Left cardiac atrium (tissue), 4 donors: ENCODE measurements around the gene HADHA. TPM values are rescaled to one million over a fixed set of nuclear protein-coding genes. Genes with fewer than 3 reads are reported as not detected.
A peak's percentile ranks its signal among the peaks of the same experiment; 100 is the strongest.
"Not testable (repeated sequence)": the region's sequence is repeated elsewhere in the genome, so short reads cannot be mapped to it uniquely, and the experiment has no call there.

Source experiments
- ATAC-seq, 2 donors: fragments of 200-7000 bp; cut with Tn5 transposase; one replicate each; pipeline ENCODE4 v1.9.1; 2020; ENCODE audit warnings: mild to moderate bottlenecking in 2 of 2, moderate library complexity in 2 of 2
- DNase-seq: peaks from one replicate; pipeline ENCODE4 v3.0.0-alpha.2; 2020
- intact Hi-C, 2 donors: fragments of 100-400 bp; cut with DNase I; formaldehyde crosslinking; loops; one replicate each; pipeline versions ENCODE4 v1.14.1 to v1.15.1; 2022 to 2023
- long read RNA-seq: library from polyadenylated mRNA; unstranded; transcript quantifications from one replicate; pipeline ENCODE4 v2.0.0, GENCODE V29; 2021
- total RNA-seq, 2 donors: library from RNA; stranded (reverse); fragmentation: NEBNext Ultra II Directional; extraction: Animal tissue kit (Norgen Biotek cat#: 25700); gene quantifications; one replicate each; pipeline ENCODE4 v1.2.1, GENCODE V29; 2021
- donor health status: DM: no; HTN: yes; CAD: no.
- donor health status: DM: no; HTN: yes; CAD: no; lungs with severe emphysema.
- donor health status: DM: yes; HTN: yes; CAD: no.
- donor health status: Dilated cardiomyopathy.

Gene HADHA
- total RNA-seq, result 100 to 1,000 TPM; 330 to 349 TPM
- long read RNA-seq, transcript HADHA-201 (20 exons, 3,037 nt), result major isoform, 726 of 792 reads
- long read RNA-seq, transcript HADHA-211 (19 exons, 2,158 nt), result minor isoform, 6 of 792 reads
- long read RNA-seq, partial matches to known transcripts, result 40 of 792 reads
- long read RNA-seq, other reads (novel, unspliced or antisense), result 15 of 792 reads

GRCh38 chr2:26244309-26245230, at the start of gene HADHA, which contains the start of gene HADHB:
Gene HADHA (minus strand): TSS chr2:26244632. CDS start chr2:26244596, 36 bp downstream.
Gene HADHB (plus strand): TSS chr2:26244939. CDS start chr2:26254255, 9,316 bp downstream.
- peak; percentile 91 for DNase-seq
- intact Hi-C loops, result no loop called here
- ATAC-seq, result peak; percentile 95 to 96

- DNase-seq (no peak), ATAC-seq (peak in 1 of 2 donors; percentile 58)
- intact Hi-C loops, result no loop called here
Observed at GRCh38 chr2:26292646-26293045, 48.2 kb upstream of the HADHA start.

DNA sequence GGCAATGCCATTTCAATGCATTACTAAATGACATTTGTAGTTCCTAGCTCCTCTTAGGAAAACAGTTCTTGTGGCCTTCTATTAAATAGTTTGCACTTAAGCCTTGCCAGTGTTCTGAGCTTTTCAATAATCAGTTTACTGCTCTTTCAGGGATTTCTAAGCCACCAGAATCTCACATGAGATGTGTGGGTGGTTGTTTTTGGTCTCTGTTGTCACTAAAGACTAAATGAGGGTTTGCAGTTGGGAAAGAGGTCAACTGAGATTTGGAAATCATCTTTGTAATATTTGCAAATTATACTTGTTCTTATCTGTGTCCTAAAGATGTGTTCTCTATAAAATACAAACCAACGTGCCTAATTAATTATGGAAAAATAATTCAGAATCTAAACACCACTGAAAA, 45.6 kb upstream of the HADHA start:
- ATAC-seq (no peak), DNase-seq (no peak)
- intact Hi-C loops, result no loop called here

GRCh38 chr2:26285931-26286330, 41.5 kb upstream of the HADHA start:
- ATAC-seq (no peak), DNase-seq (no peak)
- intact Hi-C loops, result no loop called here

DNA sequence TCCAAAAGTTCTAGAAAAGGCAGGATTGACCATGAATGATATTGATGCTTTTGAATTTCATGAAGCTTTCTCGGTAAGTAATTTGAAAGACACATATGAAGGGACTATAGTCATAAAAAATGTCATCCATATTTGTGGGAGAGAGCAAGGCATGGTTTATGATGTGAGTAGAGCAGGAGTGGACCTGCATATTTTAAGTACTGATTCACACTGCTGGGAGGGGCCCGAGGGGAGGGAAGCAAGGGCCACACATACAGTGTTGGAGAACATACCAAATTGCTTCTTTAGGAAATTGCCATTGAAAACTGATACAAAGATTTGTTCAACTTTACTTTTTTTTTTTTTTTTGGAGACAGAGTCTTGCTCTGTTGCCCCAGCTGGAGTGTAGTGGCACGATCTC, 39.7 kb upstream of the HADHA start:
- intact Hi-C loops, result loop anchor here in 1 of 2 donors (5.0 kb wide), 1 partner anchor 52 kb away; no protein-coding TSS in a partner anchor
- ATAC-seq (peak in 1 of 2 donors; percentile 35), DNase-seq (no peak)

DNA sequence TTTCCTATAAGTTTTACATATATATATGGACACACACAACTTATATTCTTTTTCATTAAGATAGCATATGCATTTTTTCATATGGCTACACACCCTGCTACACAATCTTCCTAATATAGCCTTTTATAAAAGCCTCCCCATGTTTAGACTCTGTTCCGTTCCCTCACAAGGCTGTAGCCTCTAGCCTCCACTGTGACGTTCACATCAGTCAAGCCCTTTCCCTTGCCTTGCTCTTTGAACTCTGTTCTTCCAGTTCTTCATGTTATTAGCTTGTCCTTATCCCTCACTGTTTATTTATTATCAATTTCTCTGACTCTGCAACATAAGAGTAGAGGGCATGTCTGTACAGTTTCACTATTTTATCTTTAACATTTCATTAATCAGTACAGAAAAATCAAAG, 39.2 kb upstream of the HADHA start:
- ATAC-seq, result no peak
- no peak for DNase-seq
- intact Hi-C loops, result loop anchor here in 1 of 2 donors (5.0 kb wide), 1 partner anchor 51 kb away; no protein-coding TSS in a partner anchor

DNA sequence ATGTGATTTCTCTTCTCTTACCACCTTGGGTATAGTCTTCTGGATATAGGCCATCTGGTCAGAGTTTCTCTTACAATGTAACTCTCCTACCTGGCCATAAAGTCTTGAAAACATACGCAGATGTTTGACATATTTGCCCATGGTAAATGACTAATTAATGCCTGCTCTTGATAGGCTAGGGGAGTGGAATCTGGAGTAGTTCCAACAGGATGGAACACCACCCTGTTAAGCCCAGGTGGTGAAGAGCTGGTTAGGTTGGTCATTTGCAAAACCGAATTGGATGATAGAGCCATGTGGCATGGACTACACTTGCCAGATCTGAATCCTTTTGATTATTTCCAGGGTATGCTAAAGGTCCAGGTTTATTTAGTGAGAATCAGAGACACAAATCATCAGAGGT, 36.8 kb upstream of the HADHA start:
- intact Hi-C loops, result loop anchor here (2.0 to 5.0 kb wide), 2 partner anchors 42 to 49 kb away; no protein-coding TSS in a partner anchor
- DNase-seq (no peak), ATAC-seq (no peak)

GRCh38 chr2:26279886-26280285, 35.5 kb upstream of the HADHA start:
- intact Hi-C loops, result loop anchor here (2.0 to 5.0 kb wide), 2 partner anchors 41 to 48 kb away; no protein-coding TSS in a partner anchor

DNA sequence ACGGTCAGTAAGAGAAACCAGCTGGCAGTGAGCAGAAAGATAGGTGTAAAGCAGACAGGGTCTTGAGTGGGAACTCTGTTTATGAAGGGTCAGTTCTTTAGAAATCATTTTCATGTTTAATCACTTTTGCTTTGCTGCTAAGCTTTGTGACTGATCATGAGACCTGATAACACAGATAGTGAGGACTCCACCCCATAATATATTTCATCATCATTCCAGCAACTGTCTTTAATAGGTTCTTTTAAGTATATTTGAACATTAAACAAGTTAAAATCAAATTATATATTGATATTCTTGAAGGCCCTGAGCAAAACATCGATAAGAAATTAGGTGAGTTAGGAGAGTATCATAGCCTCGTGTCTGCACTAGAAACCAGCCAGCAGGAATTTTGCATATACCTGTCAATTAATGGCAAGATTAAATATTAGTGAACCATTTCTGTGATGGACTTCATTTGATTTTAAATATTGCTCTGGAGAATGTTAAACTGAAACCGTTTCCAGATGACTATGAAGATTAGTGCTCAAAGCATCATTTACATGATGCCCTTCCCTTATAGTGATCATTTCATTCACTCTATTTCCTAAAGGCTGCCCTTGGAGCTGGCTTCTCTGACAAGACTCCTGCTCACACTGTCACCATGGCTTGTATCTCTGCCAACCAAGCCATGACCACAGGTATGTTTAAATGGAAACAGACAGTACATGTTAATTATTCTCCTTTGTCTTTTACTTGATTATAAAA, 32.2 kb upstream of the HADHA start:
- intact Hi-C loops, result no loop called here
- DNase-seq, result no peak
- ATAC-seq, result no peak

More at GRCh38 chr2:26279886-26280285, 35.5 kb upstream of the HADHA start:
- ATAC-seq (no peak), DNase-seq (no peak)

DNA sequence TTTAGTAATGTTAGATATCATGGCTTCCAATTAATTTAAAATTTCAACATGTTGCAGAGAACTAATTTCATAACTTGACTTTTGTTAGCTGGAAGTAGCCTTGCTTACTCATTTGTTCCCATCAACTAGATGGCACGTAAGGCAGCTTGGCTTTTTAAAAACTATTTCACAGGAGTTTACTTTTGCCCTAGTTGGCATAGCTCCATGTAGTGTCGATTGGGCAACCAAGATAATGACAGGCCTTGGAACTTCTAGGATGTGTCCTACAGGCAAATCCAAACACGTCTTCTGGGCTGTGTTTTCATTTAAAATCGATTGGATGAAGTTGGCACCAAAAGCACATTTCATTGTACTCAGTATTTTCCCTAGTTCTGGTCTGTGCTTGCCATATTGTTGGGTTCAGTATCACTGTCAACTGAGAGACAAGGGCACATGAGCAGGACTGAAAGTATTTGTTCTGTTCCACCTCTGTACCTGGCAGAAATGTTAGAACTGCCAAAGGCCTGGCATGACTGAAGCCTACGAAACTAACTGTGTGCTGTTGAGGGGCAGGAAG, 29.7 kb upstream of the HADHA start:
- intact Hi-C loops, result no loop called here
- ATAC-seq (peak; percentile 90 to 93), DNase-seq (peak; percentile 50)

GRCh38 chr2:26273501-26273900, 29.1 kb upstream of the HADHA start:
- DNase-seq (no peak), ATAC-seq (peak in 1 of 2 donors; percentile 33)
- intact Hi-C loops, result no loop called here

DNA sequence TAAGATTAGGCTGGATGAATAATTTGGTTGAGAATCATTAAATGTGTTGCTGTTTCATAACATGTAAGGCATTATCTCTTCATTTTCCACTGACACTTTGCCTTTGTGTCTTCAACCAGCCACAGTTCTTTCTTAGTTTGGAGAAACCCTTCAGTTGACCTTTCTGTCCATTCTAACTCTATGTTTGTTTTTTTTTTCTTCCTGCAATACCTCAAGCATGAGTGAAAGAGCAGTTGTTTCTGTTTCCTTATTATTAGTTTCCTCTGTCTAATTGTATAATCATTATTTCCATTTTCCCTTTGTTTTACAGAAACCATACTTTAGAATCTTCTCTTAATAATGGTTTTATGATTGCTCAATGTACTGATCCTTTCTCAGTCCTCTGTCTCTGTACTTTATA, 25.9 kb upstream of the HADHA start:
- intact Hi-C loops, result no loop called here
- ATAC-seq, result no peak
- no peak for DNase-seq

DNA sequence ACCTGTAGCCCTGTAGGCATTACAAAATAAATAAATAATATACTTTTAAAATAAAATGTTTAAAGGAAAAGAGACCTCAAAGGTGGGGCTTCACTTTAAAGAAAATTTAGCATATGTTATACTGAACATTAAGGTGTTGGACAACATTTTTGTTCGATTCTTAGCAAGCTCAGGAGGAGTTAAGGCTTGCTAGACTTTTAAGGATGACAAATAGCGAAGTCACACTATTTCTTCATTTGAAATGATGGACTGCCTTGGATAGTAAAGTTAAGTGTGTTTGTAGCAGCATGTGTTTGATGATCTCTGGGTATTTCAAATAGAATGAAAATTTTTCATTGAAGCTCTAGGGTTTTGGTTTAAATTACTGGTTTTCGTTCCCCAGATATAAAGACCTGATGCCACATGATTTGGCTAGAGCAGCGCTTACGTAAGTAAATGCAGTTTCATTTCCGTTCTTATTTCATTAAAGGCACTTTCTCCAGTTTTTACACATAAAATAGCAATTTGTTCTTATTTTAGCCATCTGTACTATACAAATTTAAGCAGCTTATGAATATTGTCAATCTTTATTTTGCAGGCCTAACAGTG, 25.2 kb upstream of the HADHA start:
- ATAC-seq, result no peak
- intact Hi-C loops, result no loop called here
- DNase-seq, result no peak

- DNase-seq, intact Hi-C loops: not testable (repeated sequence)
- peak in 1 of 2 donors; percentile 33 for ATAC-seq
Observed at GRCh38 chr2:26268670-26269385, 24.4 kb upstream of the HADHA start.

DNA sequence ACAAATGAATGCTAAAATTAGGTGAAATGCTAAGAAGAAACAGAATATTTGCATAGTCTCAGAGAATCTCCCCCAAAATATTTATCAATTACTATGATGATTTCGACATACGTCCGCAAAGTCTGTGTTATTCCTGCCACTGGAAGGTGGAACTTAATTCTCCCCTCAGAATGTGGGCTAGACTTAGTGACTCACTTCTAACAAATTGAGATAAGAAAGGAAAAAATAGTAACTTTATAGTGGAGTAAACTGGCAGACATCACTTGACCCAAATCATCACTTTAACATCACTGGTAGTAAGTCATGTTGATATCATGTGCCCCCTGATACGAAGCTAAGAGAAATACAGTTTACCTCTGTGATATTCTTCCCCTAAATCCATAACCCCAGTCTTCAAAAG, 23.8 kb upstream of the HADHA start:
- ATAC-seq (peak; percentile 67 to 82), DNase-seq (no peak)
- intact Hi-C loops, result no loop called here

GRCh38 chr2:26258836-26259235, 14.4 kb upstream of the HADHA start:
- DNase-seq, ATAC-seq, intact Hi-C loops: not testable (repeated sequence)

DNA sequence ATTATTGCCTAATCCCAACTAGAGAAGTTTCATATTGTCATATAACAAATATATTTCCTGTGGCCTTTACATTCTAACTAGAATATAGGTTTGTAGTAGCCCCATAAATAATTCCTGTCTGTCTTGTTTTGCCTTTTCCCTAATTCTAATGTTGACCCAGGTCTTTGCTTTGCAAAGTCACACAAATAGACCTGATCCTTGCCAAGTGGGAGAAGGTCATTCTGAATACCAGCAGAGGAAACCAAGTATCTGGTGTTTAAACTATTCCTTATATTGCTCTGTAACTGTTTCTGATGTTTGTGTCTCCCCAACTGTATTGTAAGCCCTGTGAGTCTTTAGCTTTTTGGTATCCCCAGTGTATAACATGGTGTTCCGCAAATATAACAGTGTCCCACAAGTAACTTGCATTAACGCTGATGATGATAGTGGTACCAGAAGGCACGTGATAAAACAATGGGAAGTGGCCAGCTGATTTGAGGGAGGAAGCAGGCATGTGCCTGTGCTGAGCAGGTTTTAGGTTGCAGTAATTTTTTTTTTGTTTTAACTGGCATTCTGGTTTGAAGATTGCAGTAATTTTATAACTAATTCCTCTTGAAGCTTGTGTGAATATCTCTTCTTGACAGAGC, 11.4 kb upstream of the HADHA start:
- DNase-seq (no peak), ATAC-seq (peak; percentile 59 to 60)
- intact Hi-C loops, result no loop called here

- ATAC-seq, result peak; percentile 87 to 92
- DNase-seq, result peak; percentile 66
- intact Hi-C loops, result no loop called here
Observed at GRCh38 chr2:26251893-26252292, 7.5 kb upstream of the HADHA start.
